ENCODE results near the gene NHERF2.

The NHERF2 gene

GRCh38 chr16:1990351-1991134, 36.2 kb upstream of the NHERF2 start:
- no peak for DNase-seq

- DNase-seq: peak in 1 of 56 donors; percentile 14
Measured at GRCh38 chr16:1991135-1991551, 35.6 kb upstream of the NHERF2 start.

GRCh38 chr16:1991588-1991947, 35.1 kb upstream of the NHERF2 start:
- DNase-seq: no peak

GRCh38 chr16:1991948-1992703, 34.6 kb upstream of the NHERF2 start:
- peak in 55 of 56 donors; percentile 33 to 94 (median 82) for DNase-seq

- no peak for DNase-seq
Measured at GRCh38 chr16:1992704-1993317, 33.9 kb upstream of the NHERF2 start.

- DNase-seq: no peak
Measured at GRCh38 chr16:1993731-1994131, 33.0 kb upstream of the NHERF2 start.

- DNase-seq: no peak
Measured at GRCh38 chr16:1997494-1998359, 29.0 kb upstream of the NHERF2 start.

- DNase-seq: no peak
Measured at GRCh38 chr16:1998360-1998835, 28.3 kb upstream of the NHERF2 start.

- no peak for DNase-seq
Measured at GRCh38 chr16:1998852-1999801, 27.6 kb upstream of the NHERF2 start.

GRCh38 chr16:1999866-2000514, 26.7 kb upstream of the NHERF2 start:
- DNase-seq: no peak

- DNase-seq: no peak
Measured at GRCh38 chr16:2001035-2001434, 25.7 kb upstream of the NHERF2 start.

GRCh38 chr16:2001456-2002355, 25.0 kb upstream of the NHERF2 start:
- no peak for DNase-seq

- no peak for DNase-seq
Measured at GRCh38 chr16:2002406-2003230, 24.1 kb upstream of the NHERF2 start.

GRCh38 chr16:2003231-2003826, 23.4 kb upstream of the NHERF2 start:
- DNase-seq: no peak

- peak in 47 of 56 donors; percentile 18 to 83 (median 50) for DNase-seq
Measured at GRCh38 chr16:2003827-2004641, 22.7 kb upstream of the NHERF2 start.

All from amygdala (tissue), 56 donors.